ENCODE measurements around the gene OR2V2. TPM values are rescaled to one million over a fixed set of nuclear protein-coding genes. Genes with fewer than 3 reads are reported as not detected.

OR2V2 gene
- total RNA-seq, 1 experiment from 2014 or later, result not detected

GRCh38 chr5:181121675-181122561 is 25.5 kb upstream of the OR2V2 start:
- Histone ChIP-seq H2AK5ac (ENCODE audit: insufficient read length, low read length) (no peak overlapping the region), H3K18ac (ENCODE audit: insufficient read length, low read depth, low read length) (no peak overlapping the region), H2AFZ (ENCODE audit: low read length) (no peak overlapping the region), H3K4me1 (ENCODE audit: insufficient read depth, low read length) (no peaks in the 10 kb centered on the region), H2BK5ac (ENCODE audit: insufficient read length, low read length) (no peak overlapping the region), H3K56ac (ENCODE audit: insufficient read length, low read depth, low read length) (no peak overlapping the region), H4K91ac (ENCODE audit: insufficient read length, low read depth, low read length) (no peak overlapping the region), H2BK15ac (ENCODE audit: low read depth, low read length) (no peak overlapping the region), H3K79me2 (ENCODE audit: insufficient read depth, low read length) (no peaks in the 10 kb centered on the region), H2BK12ac (ENCODE audit: insufficient read length, low read depth, low read length) (no peak overlapping the region), H3K27ac (ENCODE audit: insufficient read length, low read depth, low read length) (no peak overlapping the region), H2BK120ac (ENCODE audit: low read depth, low read length, poor library complexity, severe bottlenecking) (no peak overlapping the region), H4K5ac (ENCODE audit: insufficient read length, low read depth, low read length) (no peak overlapping the region), H3K9ac (ENCODE audit: extremely low read depth, insufficient read length, low read length) (no peak overlapping the region), H3T11ph (ENCODE audit: low read length) (no peak overlapping the region), H3K79me1 (ENCODE audit: insufficient read depth, low read depth, low read length, poor library complexity, severe bottlenecking) (no peaks in the 10 kb centered on the region), H4K20me1 (ENCODE audit: control insufficient read depth, insufficient read depth, insufficient read length) (no peaks in the 10 kb centered on the region), H3K14ac (ENCODE audit: insufficient read depth, low read length) (no peak overlapping the region), H3K23me2 (ENCODE audit: insufficient read length, low read depth, low read length, poor library complexity, severe bottlenecking) (no peaks in the 10 kb centered on the region), H3K9me3 (ENCODE audit: control insufficient read depth, low read depth, low read length) (no peaks in the 10 kb centered on the region), H3K27me3 (ENCODE audit: insufficient read depth, low read length) (no peaks in the 10 kb centered on the region; the same call in 1 of the 2 replicates), H2BK20ac (ENCODE audit: low read depth, low read length, poor library complexity, severe bottlenecking) (no peak overlapping the region), H3K4ac (ENCODE audit: low read depth, low read length) (no peak overlapping the region), H3K4me2 (ENCODE audit: insufficient read depth, insufficient read length, low read length) (no peak overlapping the region), H3K23ac (ENCODE audit: insufficient read length, low read depth, low read length) (no peak overlapping the region), H4K8ac (replicated peaks; ENCODE audit: insufficient read length, low read depth, low read length) (no peak overlapping the region)
- H3K36me3 Mint-ChIP-seq (ENCODE audit: insufficient read depth in 1 of 3, low read depth in 3 of 3), result no peaks in the 10 kb centered on the region
- no CpG with 5 or more reads among the region's 28 CpGs for WGBS (ENCODE audit: extremely low coverage, insufficient read length, low lambda C conversion rate)
- H3K9me3 Mint-ChIP-seq, result peaks cover 0 to 3% of the 10 kb centered on the region in 2 experiments; a peak in 1 of 5 replicates
- peaks cover 2 to 3% of the 10 kb centered on the region in 2 experiments; a peak in 2 of 4 replicates for H3K4me1 Mint-ChIP-seq
- peaks cover 49% of the 10 kb centered on the region for H3K27me3 Mint-ChIP-seq (ENCODE audit: low read depth)
- DNase-seq, result no peak
- no peak overlapping the region for H3K4me3 Mint-ChIP-seq
- TF ChIP-seq CTCF (conservative IDR thresholded peaks at IDR 0.05), result peak; percentile 36; the same call in 2 of the 3 replicates
- no peak overlapping the region for H3K27ac Mint-ChIP-seq

Data from H9 (cell line).